ENCODE measurements around the gene MID2. TPM values are rescaled to one million over a fixed set of nuclear protein-coding genes. Genes with fewer than 3 reads are reported as not detected.

Gene MID2
- polyA plus RNA-seq, 3 donors: 0.20 TPM; not detected in 2

GRCh38 chrX:107827030-107827831, 1.6 kb downstream of the MID2 start:
- no peak for TF ChIP-seq CTCF (IDR thresholded peaks at IDR 0.05)
- H3K9me3 Mint-ChIP-seq: peaks cover 0 to 9% (median 3%) of the 10 kb centered on the region in 7 donors
- WGBS (ENCODE audit: insufficient coverage): 20% methylated on average over 2 of the region's 13 CpGs
- peak overlapping the region; percentile 43 to 72 for H3K4me3 Mint-ChIP-seq
- peak overlapping the region; percentile 70 for H3K4me2 ChIP-seq (replicated peaks; ENCODE audit: extremely low read depth, low read length, poor library complexity, severe bottlenecking)
- intact Hi-C loops (cut with micrococcal nuclease): no loop called here
- H3K9me3 ChIP-seq (replicated peaks in 1 of 2; ENCODE audit: control insufficient read depth in 1 of 2, insufficient read depth in 1 of 2, low read length in 2 of 2): peaks cover 0 to 3% of the 10 kb centered on the region in 2 donors
- H3K79me2 ChIP-seq (ENCODE audit: insufficient read depth, low read length): no peaks in the 10 kb centered on the region
- H3K27me3 Mint-ChIP-seq (ENCODE audit: low read depth in 3 of 3): peaks cover 29 to 52% (median 41%) of the 10 kb centered on the region in 3 donors
- H3K9ac ChIP-seq (ENCODE audit: insufficient read depth, low read length, poor library complexity, severe bottlenecking): peak overlapping the region; percentile 27
- no peak overlapping the region for H3K27ac ChIP-seq (ENCODE audit: low read depth in 1 of 2, low read length in 2 of 2)
- H3K4me1 Mint-ChIP-seq: peaks cover 17% of the 10 kb centered on the region
- DNase-seq: no peak
- H4K20me1 ChIP-seq (ENCODE audit: insufficient read depth, low read length): no peaks in the 10 kb centered on the region
- peaks cover 5 to 6% of the 10 kb centered on the region in 2 donors for H3K4me1 ChIP-seq (ENCODE audit: control insufficient read depth in 1 of 2, insufficient read depth in 2 of 2, low read length in 2 of 2)
- peak overlapping the region in 1 of 3 experiments; percentile 53 for H3K4me3 ChIP-seq (replicated peaks in 1 of 3; ENCODE audit: low read depth in 2 of 3, low read length in 3 of 3)
- H3K27me3 ChIP-seq (ENCODE audit: control insufficient read depth in 2 of 2, insufficient read depth in 2 of 2, low read length in 2 of 2): peaks cover 34 to 46% of the 10 kb centered on the region in 2 donors
- H3K36me3 Mint-ChIP-seq: no peaks in the 10 kb centered on the region
- H2AFZ ChIP-seq (ENCODE audit: insufficient read depth, low read depth, low read length, poor library complexity, severe bottlenecking): no peak overlapping the region
- no peaks in the 10 kb centered on the region for H3K36me3 ChIP-seq (replicated peaks in 1 of 2; ENCODE audit: control insufficient read depth in 1 of 2, insufficient read depth in 2 of 2, low read length in 2 of 2)
- H3K27ac Mint-ChIP-seq: peak overlapping the region in 1 of 7 donors; percentile 40

- Histone ChIP-seq H3K9me3 (replicated peaks in 1 of 2; ENCODE audit: control insufficient read depth in 1 of 2, insufficient read depth in 1 of 2, low read length in 2 of 2) (peaks cover 0 to 3% of the 10 kb centered on the region in 2 donors), H3K36me3 (replicated peaks in 1 of 2; ENCODE audit: control insufficient read depth in 1 of 2, insufficient read depth in 2 of 2, low read length in 2 of 2) (no peaks in the 10 kb centered on the region), H4K20me1 (ENCODE audit: insufficient read depth, low read length) (no peaks in the 10 kb centered on the region), H3K27me3 (ENCODE audit: control insufficient read depth in 2 of 2, insufficient read depth in 2 of 2, low read length in 2 of 2) (peaks cover 34 to 46% of the 10 kb centered on the region in 2 donors), H3K4me3 (replicated peaks in 1 of 3; ENCODE audit: low read depth in 2 of 3, low read length in 3 of 3) (no peak overlapping the region), H3K4me1 (ENCODE audit: control insufficient read depth in 1 of 2, insufficient read depth in 2 of 2, low read length in 2 of 2) (peaks cover 5% of the 10 kb centered on the region in 2 donors), H3K27ac (ENCODE audit: low read depth in 1 of 2, low read length in 2 of 2) (no peak overlapping the region), H2AFZ (ENCODE audit: insufficient read depth, low read depth, low read length, poor library complexity, severe bottlenecking) (no peak overlapping the region), H3K9ac (ENCODE audit: insufficient read depth, low read length, poor library complexity, severe bottlenecking) (no peak overlapping the region), H3K79me2 (ENCODE audit: insufficient read depth, low read length) (no peaks in the 10 kb centered on the region), H3K4me2 (replicated peaks; ENCODE audit: extremely low read depth, low read length, poor library complexity, severe bottlenecking) (no peak overlapping the region)
- Mint-ChIP-seq H3K36me3 (no peaks in the 10 kb centered on the region), H3K4me3 (peak overlapping the region in 1 of 2 donors; percentile 73), H3K4me1 (peaks cover 17% of the 10 kb centered on the region), H3K27ac (no peak overlapping the region), H3K27me3 (ENCODE audit: low read depth in 3 of 3) (peaks cover 29 to 53% (median 41%) of the 10 kb centered on the region in 3 donors), H3K9me3 (peaks cover 0 to 9% (median 3%) of the 10 kb centered on the region in 7 donors)
- WGBS (ENCODE audit: insufficient coverage): no CpG with 5 or more reads among the region's 4 CpGs
- DNase-seq: no peak
- no peak for TF ChIP-seq CTCF (IDR thresholded peaks at IDR 0.05)
- intact Hi-C loops (cut with micrococcal nuclease): no loop called here
Observed at GRCh38 chrX:107827852-107828251, 2.2 kb downstream of the MID2 start.

Data from CD14-positive monocyte (primary cell).